Natural killer cell (primary cell): ENCODE results near the gene ARMH3. TPM values are rescaled to one million over a fixed set of nuclear protein-coding genes. Genes with fewer than 3 reads are reported as not detected.

Source experiments
- ATAC-seq, 3 donors: fragments of 150-1000 bp in 2 of 3; fragments of 200-7000 bp in 1 of 3; cut with Tn5 transposase; 1 replicate in 1 of 3; 2 replicates in 2 of 3; pipeline ENCODE4 v1.10.0; 2021; ENCODE audit warnings: mild to moderate bottlenecking in 2 of 3, moderate library complexity in 2 of 3
- DNase-seq, 2 donors: peaks; one replicate each; pipeline versions ENCODE4 v3.0.0 to v3.0.0-alpha.2; 2013 to 2021; ENCODE audit warnings: mixed read lengths in 1 of 2
- H3K27ac ChIP-seq: one replicate; pipeline ENCODE4 v1.5.1; 2013; ENCODE audit warnings: mild to moderate bottlenecking, low read length
- H3K27me3 ChIP-seq: one replicate; pipeline ENCODE4 v1.6.1; 2013; ENCODE audit warnings: low read length; ENCODE audit not compliant: control insufficient read depth, insufficient read depth
- H3K36me3 ChIP-seq: one replicate; pipeline ENCODE4 v1.6.1; 2013; ENCODE audit warnings: low read length; ENCODE audit not compliant: control insufficient read depth, insufficient read depth
- H3K4me1 ChIP-seq: one replicate; pipeline ENCODE4 v1.6.1; 2013; ENCODE audit warnings: low read length; ENCODE audit not compliant: control insufficient read depth, insufficient read depth
- H3K4me3 ChIP-seq: one replicate; pipeline ENCODE4 v1.5.1; 2013; ENCODE audit warnings: low read length
- H3K9me3 ChIP-seq: one replicate; pipeline ENCODE4 v1.6.1; 2013; ENCODE audit warnings: low read length; ENCODE audit not compliant: control insufficient read depth, insufficient read depth
- H3K27ac Mint-ChIP-seq, 2 donors: one replicate each; pipeline ENCODE4 v1.8.0; 2022; ENCODE audit warnings: mild to moderate bottlenecking in 2 of 2, mixed read lengths in 2 of 2, moderate library complexity in 1 of 2
- H3K27me3 Mint-ChIP-seq, 2 donors: one replicate each; pipeline ENCODE4 v1.8.0; 2022; ENCODE audit warnings: low read depth in 2 of 2, mixed read lengths in 2 of 2
- H3K36me3 Mint-ChIP-seq: one replicate; pipeline ENCODE4 v1.8.0; 2022; ENCODE audit warnings: mixed read lengths
- H3K4me1 Mint-ChIP-seq, 2 donors: one replicate each; pipeline ENCODE4 v1.8.0; 2022; ENCODE audit warnings: mixed read lengths in 2 of 2
- H3K4me3 Mint-ChIP-seq: one replicate; pipeline ENCODE4 v1.8.0; 2022; ENCODE audit warnings: mild to moderate bottlenecking, moderate library complexity, mixed read lengths
- H3K9me3 Mint-ChIP-seq, 2 donors: one replicate each; pipeline ENCODE4 v1.8.0; 2022; ENCODE audit warnings: mixed read lengths in 2 of 2
- CTCF ChIP-seq: fragments of 200-600 bp; IDR thresholded peaks from one replicate; pipeline ENCODE4 v1.8.0; 2022; ENCODE audit warnings: antibody characterized with exemption
- WGBS: methylation state at CpG from one replicate; pipeline ENCODE4 v1.1.7; 2013; ENCODE audit warnings: missing lambda C conversion rate; ENCODE audit not compliant: insufficient coverage; 5-methylcytosine and 5-hydroxymethylcytosine counted together
- intact Hi-C: fragments of 100-400 bp; cut with micrococcal nuclease; formaldehyde crosslinking; loops from one replicate; pipeline ENCODE4 v1.14.2; 2022
- total RNA-seq, 4 donors: library from RNA; stranded (reverse); fragments of 120-200 nt in 1 of 4; gene quantifications; one replicate each; pipeline versions ENCODE4 v1.2.3 to v1.2.4, GENCODE V29; 2013 to 2022

The ARMH3 gene
- total RNA-seq, 3 donors from 2014 or later (not counting 1 experiment from before 2014, with no cell fraction given): 29.9 to 38.9 (median 35.4) TPM

- Mint-ChIP-seq H3K27me3 (peaks cover 13 to 15% of the 10 kb centered on the region in 2 donors), H3K27ac (no peak overlapping the region), H3K4me3 (peak overlapping the region; percentile 1), H3K4me1 (peaks cover 14 to 45% of the 10 kb centered on the region in 2 donors), H3K9me3 (no peaks in the 10 kb centered on the region), H3K36me3 (no peaks in the 10 kb centered on the region)
- no peak for TF ChIP-seq CTCF
- Histone ChIP-seq H3K9me3 (no peaks in the 10 kb centered on the region), H3K36me3 (peaks cover under 1% of the 10 kb centered on the region), H3K4me3 (no peak overlapping the region), H3K27me3 (peaks cover 2% of the 10 kb centered on the region), H3K4me1 (peaks cover 37% of the 10 kb centered on the region), H3K27ac (no peak overlapping the region)
- ATAC-seq (no peak), DNase-seq (no peak)
- intact Hi-C loops: no loop called here
These were observed 214.1 kb downstream of the ARMH3 start for GRCh38 chr10:101841826-101842225.

GRCh38 chr10:101840741-101841453 is 215.1 kb downstream of the ARMH3 start:
- Mint-ChIP-seq H3K36me3 (no peaks in the 10 kb centered on the region), H3K9me3 (no peaks in the 10 kb centered on the region), H3K4me3 (peak overlapping the region; percentile 92), H3K4me1 (peaks cover 14 to 47% of the 10 kb centered on the region in 2 donors), H3K27me3 (peaks cover 13 to 15% of the 10 kb centered on the region in 2 donors), H3K27ac (peak overlapping the region in 1 of 2 donors; percentile 72)
- Histone ChIP-seq H3K27me3 (peaks cover 2% of the 10 kb centered on the region), H3K4me3 (peak overlapping the region; percentile 19), H3K4me1 (peaks cover 42% of the 10 kb centered on the region), H3K36me3 (no peaks in the 10 kb centered on the region), H3K9me3 (no peaks in the 10 kb centered on the region), H3K27ac (no peak overlapping the region)
- intact Hi-C loops: loop anchor here (1.0 kb wide), 2 partner anchors 169 to 232 kb away; no protein-coding TSS in a partner anchor
- peak; percentile 90 for TF ChIP-seq CTCF
- 7% methylated on average over 46 of the region's 46 CpGs for WGBS
- DNase-seq (peak; percentile 76 to 84), ATAC-seq (peak; percentile 73 to 84 (median 77))

GRCh38 chr10:101840102-101840684 is 215.8 kb downstream of the ARMH3 start:
- peaks cover 2% of the 10 kb centered on the region for H3K27me3 ChIP-seq
- H3K36me3 ChIP-seq: no peaks in the 10 kb centered on the region
- Mint-ChIP-seq H3K4me3 (peak overlapping the region; percentile 92), H3K9me3 (no peaks in the 10 kb centered on the region), H3K4me1 (peaks cover 14 to 49% of the 10 kb centered on the region in 2 donors), H3K27me3 (peaks cover 13 to 15% of the 10 kb centered on the region in 2 donors), H3K36me3 (no peaks in the 10 kb centered on the region), H3K27ac (peak overlapping the region in 1 of 2 donors; percentile 72)
- WGBS: 0% methylated on average over 10 of the region's 19 CpGs
- H3K9me3 ChIP-seq: no peaks in the 10 kb centered on the region
- DNase-seq (peak in 1 of 2 donors; percentile 58), ATAC-seq (no peak)
- H3K4me1 ChIP-seq: peaks cover 49% of the 10 kb centered on the region
- no peak overlapping the region for H3K27ac ChIP-seq
- H3K4me3 ChIP-seq: peak overlapping the region; percentile 22
- intact Hi-C loops: loop anchor here (1.0 kb wide), 2 partner anchors 170 to 233 kb away; no protein-coding TSS in a partner anchor
- no peak for TF ChIP-seq CTCF
